GM12878 (cell line): Measurements from ENCODE around the gene PROB1.

ENCODE experiments used
- BHLHE40 ChIP-seq, 2 experiments: fragments of 450-650 bp in 1 of 2; IDR thresholded peaks; 2 replicates each; pipeline ENCODE4 v1.6.1; 2011 to 2017; ENCODE audit warnings: low read depth in 2 of 2, borderline replicate concordance in 1 of 2, improper control_type of control experiment in 1 of 2, low read length in 1 of 2, mild to moderate bottlenecking in 1 of 2
- FOXM1 ChIP-seq: IDR thresholded peaks from 2 replicates; pipeline ENCODE4 v1.6.1; 2012; ENCODE audit warnings: low read depth, mild to moderate bottlenecking, inconsistent platforms, low read length, moderate library complexity
- MTA2 ChIP-seq: fragments of 450-650 bp; IDR thresholded peaks from 2 replicates; pipeline ENCODE4 v1.6.1; 2016; ENCODE audit warnings: low read depth, mild to moderate bottlenecking, moderate library complexity
- MXI1 ChIP-seq: fragments of 150-350 bp; IDR thresholded peaks from 2 replicates; pipeline ENCODE4 v1.6.1; 2011; ENCODE audit warnings: low read depth, mild to moderate bottlenecking, inconsistent platforms, low read length, improper control_type of control experiment
- POLR2A ChIP-seq: IDR thresholded peaks from 2 replicates; pipeline ENCODE4 v1.6.1; 2011; ENCODE audit warnings: low read depth, mild to moderate bottlenecking, low read length
- POLR2AphosphoS5 ChIP-seq: IDR thresholded peaks from 2 replicates; pipeline ENCODE4 v1.6.1; 2011; ENCODE audit warnings: mild to moderate bottlenecking, low read length, inconsistent platforms
- RAD21 ChIP-seq: IDR thresholded peaks from 2 replicates; pipeline ENCODE4 v1.6.1; 2011; ENCODE audit warnings: mild to moderate bottlenecking, low read depth, low read length, moderate library complexity; ENCODE audit not compliant: insufficient read depth
- SIN3A ChIP-seq: IDR thresholded peaks from 2 replicates; pipeline ENCODE4 v1.6.1; 2012; ENCODE audit warnings: low read depth, low read length, improper control_type of control experiment
- ZNF24 ChIP-seq: fragments of 450-650 bp; IDR thresholded peaks from 2 replicates; pipeline ENCODE4 v1.6.1; 2017; ENCODE audit warnings: antibody characterized with exemption, mild to moderate bottlenecking
- TF ChIP-seq, protein P1 (sequence below), 3 experiments: IDR thresholded peaks in 2 of 3; conservative IDR thresholded peaks in 1 of 3; 2 replicates each; pipeline ENCODE4 v1.5.1; 2011; ENCODE audit warnings: low read depth in 3 of 3, low read length in 3 of 3, mild to moderate bottlenecking in 3 of 3, control low read depth in 2 of 3, moderate library complexity in 2 of 3, inconsistent platforms in 1 of 3, mixed read lengths in 1 of 3; ENCODE audit not compliant: control insufficient read depth in 2 of 3, insufficient read depth in 1 of 3; ENCODE audit errors: extremely low read depth in 1 of 3
- TF ChIP-seq, protein P2 (sequence below): IDR thresholded peaks from 2 replicates; pipeline ENCODE4 v1.6.1; 2011; ENCODE audit warnings: low read depth, mild to moderate bottlenecking, low read length, moderate library complexity, borderline replicate concordance; ENCODE audit errors: extremely low read depth
- TF ChIP-seq, protein P3 (sequence below): IDR thresholded peaks from 2 replicates; pipeline ENCODE4 v1.6.1; 2011; ENCODE audit warnings: low read depth, low read length, improper control_type of control experiment, borderline replicate concordance

DNA sequence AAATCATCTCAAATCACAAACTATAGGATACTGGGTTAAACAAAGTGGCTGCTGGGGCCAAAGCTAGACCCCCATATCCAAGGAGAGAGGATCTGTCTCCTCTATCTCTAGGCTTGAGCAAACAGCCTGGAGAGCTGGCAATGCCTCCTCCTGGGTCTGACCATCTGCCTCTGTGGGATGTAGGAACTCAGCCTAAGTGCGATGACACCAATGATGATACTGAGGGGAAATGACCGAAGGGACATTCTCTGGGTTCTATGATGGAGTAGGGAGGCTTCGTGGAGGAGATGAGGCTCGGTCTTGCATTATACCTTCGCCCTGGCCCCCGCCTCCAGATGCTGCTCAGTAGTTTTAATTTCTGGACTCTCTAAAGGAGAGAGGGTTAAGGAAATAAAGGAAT is 18.2 kb upstream of the PROB1 start:
- no peak for TF ChIP-seq ZNF24
- no peak for TF ChIP-seq BHLHE40 (IDR thresholded peaks at IDR 0.05; ENCODE audit: borderline replicate concordance in 1 of 2, low read depth in 2 of 2, low read length in 1 of 2)
- TF ChIP-seq, protein P1, sequence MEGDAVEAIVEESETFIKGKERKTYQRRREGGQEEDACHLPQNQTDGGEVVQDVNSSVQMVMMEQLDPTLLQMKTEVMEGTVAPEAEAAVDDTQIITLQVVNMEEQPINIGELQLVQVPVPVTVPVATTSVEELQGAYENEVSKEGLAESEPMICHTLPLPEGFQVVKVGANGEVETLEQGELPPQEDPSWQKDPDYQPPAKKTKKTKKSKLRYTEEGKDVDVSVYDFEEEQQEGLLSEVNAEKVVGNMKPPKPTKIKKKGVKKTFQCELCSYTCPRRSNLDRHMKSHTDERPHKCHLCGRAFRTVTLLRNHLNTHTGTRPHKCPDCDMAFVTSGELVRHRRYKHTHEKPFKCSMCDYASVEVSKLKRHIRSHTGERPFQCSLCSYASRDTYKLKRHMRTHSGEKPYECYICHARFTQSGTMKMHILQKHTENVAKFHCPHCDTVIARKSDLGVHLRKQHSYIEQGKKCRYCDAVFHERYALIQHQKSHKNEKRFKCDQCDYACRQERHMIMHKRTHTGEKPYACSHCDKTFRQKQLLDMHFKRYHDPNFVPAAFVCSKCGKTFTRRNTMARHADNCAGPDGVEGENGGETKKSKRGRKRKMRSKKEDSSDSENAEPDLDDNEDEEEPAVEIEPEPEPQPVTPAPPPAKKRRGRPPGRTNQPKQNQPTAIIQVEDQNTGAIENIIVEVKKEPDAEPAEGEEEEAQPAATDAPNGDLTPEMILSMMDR (IDR thresholded peaks at IDR 0.05 in 2 of 3, conservative IDR thresholded peaks at IDR 0.05 in 1 of 3; ENCODE audit: control insufficient read depth in 2 of 3, extremely low read depth in 1 of 3, insufficient read depth in 1 of 3, low read depth in 3 of 3, low read length in 3 of 3), result no peak
- no peak for TF ChIP-seq MTA2
- TF ChIP-seq SIN3A, result no peak
- no peak for TF ChIP-seq MXI1
- TF ChIP-seq POLR2A, result no peak
- TF ChIP-seq, protein P2, sequence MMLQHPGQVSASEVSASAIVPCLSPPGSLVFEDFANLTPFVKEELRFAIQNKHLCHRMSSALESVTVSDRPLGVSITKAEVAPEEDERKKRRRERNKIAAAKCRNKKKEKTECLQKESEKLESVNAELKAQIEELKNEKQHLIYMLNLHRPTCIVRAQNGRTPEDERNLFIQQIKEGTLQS, result no peak
- no peak for TF ChIP-seq FOXM1
- TF ChIP-seq POLR2AphosphoS5, result no peak
- TF ChIP-seq RAD21, result no peak
- TF ChIP-seq, protein P3, sequence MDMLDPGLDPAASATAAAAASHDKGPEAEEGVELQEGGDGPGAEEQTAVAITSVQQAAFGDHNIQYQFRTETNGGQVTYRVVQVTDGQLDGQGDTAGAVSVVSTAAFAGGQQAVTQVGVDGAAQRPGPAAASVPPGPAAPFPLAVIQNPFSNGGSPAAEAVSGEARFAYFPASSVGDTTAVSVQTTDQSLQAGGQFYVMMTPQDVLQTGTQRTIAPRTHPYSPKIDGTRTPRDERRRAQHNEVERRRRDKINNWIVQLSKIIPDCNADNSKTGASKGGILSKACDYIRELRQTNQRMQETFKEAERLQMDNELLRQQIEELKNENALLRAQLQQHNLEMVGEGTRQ, result no peak
